Posterior vena cava (tissue), 2 donors: Measurements from ENCODE around the gene ARCN1. TPM values are rescaled to one million over a fixed set of nuclear protein-coding genes. Genes with fewer than 3 reads are reported as not detected.
"Not testable (repeated sequence)": the region's sequence is repeated elsewhere in the genome, so short reads cannot be mapped to it uniquely, and the experiment has no call there.

Source experiments
- DNase-seq: peaks from one replicate; pipeline ENCODE4 v3.0.0-alpha.2; 2020; ENCODE audit warnings: low spot score
- intact Hi-C, 2 donors: fragments of 100-400 bp; cut with DNase I; formaldehyde crosslinking; loops; one replicate each; pipeline versions ENCODE4 v1.14.1 to v1.14.2; 2022 to 2023
- total RNA-seq, 2 donors: library from RNA; stranded (reverse); fragmentation: NEBNext Ultra II Directional; extraction: Animal tissue kit (Norgen Biotek cat#: 25700); gene quantifications; one replicate each; pipeline ENCODE4 v1.2.1, GENCODE V29; 2021
- donor health status: DM: yes; HTN: yes; CAD: no.
- donor health status: DM: yes; HTN: yes; CAD: no.

The ARCN1 gene
- total RNA-seq, 2 donors from 2014 or later: 148 to 176 TPM

GRCh38 chr11:118596224-118597146, 24.3 kb downstream of the ARCN1 start:
- intact Hi-C loops: no loop called here
- DNase-seq: peak; percentile 66

DNA sequence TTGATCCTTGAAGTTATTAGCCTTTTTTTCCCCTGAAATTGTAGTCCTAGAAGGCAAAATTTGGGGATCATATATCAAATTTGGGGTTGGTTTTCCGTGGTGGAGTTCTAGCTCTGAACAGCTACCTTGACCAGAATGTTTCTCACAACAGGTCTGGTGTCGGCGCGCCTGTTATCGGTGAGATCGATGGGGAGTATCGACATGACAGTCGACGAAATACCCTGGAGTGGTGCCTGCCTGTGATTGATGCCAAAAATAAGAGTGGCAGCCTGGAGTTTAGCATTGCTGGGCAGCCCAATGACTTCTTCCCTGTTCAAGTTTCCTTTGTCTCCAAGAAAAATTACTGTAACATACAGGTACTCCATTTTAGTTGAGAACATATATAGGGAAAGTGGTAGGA, 25.3 kb downstream of the ARCN1 start:
- intact Hi-C loops: no loop called here

GRCh38 chr11:118602331-118602730, 30.1 kb downstream of the ARCN1 start:
- intact Hi-C loops: no loop called here
- peak; percentile 78 for DNase-seq

More for the DNA sequence above, 25.3 kb downstream of the ARCN1 start:
- peak; percentile 19 for DNase-seq

GRCh38 chr11:118603709-118604108, 31.5 kb downstream of the ARCN1 start:
- DNase-seq: peak; percentile 80
- intact Hi-C loops: not testable (repeated sequence)

DNA sequence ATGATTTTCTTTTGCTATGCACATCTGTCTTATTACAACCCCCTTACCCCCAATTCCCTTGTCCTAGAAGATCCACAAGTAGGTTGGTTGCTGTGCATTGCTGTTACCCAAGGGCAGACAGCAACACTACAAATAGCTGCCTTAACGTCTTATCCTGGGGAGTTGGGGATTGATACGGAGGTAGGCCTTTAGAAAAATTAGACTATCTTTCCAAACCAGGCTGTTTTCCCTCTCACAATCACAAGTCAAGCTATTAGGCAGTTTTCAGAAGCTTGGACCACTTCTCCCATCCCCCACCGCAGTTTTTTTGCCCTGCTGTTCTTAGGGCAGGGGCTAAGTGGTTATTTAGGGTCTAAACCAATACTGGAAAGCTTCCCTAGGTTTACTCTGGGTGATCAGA, 32.4 kb downstream of the ARCN1 start:
- intact Hi-C loops: no loop called here
- peak; percentile 10 for DNase-seq

DNA sequence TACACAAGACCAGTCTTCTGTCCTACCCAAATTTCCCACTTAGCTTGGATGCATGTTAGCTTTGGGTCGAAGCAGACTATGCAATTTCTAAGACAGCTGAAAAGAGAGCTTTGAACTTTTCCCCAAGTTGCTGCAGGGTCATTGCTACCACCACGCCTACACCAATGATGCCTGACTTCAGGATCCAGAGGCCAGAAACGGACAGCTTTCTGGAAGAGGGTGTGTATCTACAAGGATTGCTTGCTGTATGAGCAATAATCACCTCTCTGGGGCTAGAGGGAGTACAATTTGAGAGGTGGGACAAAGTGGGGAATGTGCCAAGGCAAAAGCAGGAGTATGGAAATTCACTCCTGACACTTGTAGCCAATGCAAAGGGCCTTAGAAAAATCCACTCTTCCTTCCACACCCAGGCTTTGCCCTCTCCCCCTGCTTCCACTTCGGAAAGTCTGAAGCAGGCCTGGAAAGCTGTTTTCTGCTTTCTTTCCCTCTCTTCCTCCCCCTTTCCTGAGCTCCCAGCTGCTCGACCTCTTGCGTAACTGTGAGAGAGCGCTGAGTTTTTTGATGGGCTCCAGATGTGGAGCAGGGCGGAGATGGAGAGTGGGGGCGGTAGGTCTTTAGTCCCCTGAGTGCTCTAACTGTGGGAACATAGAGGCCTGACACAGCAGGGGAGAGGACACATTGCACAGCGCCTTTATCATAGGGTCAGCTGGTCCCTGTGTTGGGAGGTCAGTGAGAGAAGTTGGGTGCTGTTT, 33.1 kb downstream of the ARCN1 start:
- DNase-seq: peak; percentile 90
- intact Hi-C loops: no loop called here

DNA sequence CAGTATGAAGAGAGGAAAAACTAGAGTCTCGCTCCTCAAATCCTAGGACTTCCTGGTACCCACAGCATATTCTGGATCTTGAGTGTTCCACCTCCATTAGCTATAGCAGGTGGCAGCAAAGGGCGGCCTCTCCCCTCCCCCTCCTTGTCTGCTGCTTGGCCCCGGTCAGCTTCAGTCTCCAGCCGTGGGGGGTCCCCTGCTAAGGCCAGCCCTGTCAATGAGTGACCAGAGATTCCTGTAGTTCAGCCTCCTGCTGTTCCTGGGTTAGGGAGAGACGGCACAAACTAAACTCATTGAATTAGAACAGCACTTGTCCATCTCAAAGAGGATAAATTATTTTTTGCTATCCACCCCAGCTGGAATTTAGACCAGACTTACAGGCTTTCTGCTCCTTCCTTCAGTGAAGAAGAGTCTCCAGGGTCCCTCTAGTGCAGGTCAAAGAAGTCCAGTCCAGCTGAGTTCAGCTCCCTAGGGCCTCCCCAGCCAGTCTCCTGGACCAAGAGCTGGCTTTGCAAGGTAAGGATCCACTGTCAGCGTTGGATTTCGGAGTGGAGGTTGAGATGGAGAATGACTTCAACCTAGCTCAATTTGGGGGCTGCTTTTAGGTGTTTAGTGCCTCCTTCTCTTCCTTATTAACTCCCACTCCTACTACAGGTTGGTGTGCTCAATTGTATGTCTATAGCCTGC, 34.1 kb downstream of the ARCN1 start:
- peak; percentile 63 for DNase-seq
- intact Hi-C loops: no loop called here

- DNase-seq: peak; percentile 32
- intact Hi-C loops: no loop called here
Observed at GRCh38 chr11:118606844-118607228, 34.6 kb downstream of the ARCN1 start.

DNA sequence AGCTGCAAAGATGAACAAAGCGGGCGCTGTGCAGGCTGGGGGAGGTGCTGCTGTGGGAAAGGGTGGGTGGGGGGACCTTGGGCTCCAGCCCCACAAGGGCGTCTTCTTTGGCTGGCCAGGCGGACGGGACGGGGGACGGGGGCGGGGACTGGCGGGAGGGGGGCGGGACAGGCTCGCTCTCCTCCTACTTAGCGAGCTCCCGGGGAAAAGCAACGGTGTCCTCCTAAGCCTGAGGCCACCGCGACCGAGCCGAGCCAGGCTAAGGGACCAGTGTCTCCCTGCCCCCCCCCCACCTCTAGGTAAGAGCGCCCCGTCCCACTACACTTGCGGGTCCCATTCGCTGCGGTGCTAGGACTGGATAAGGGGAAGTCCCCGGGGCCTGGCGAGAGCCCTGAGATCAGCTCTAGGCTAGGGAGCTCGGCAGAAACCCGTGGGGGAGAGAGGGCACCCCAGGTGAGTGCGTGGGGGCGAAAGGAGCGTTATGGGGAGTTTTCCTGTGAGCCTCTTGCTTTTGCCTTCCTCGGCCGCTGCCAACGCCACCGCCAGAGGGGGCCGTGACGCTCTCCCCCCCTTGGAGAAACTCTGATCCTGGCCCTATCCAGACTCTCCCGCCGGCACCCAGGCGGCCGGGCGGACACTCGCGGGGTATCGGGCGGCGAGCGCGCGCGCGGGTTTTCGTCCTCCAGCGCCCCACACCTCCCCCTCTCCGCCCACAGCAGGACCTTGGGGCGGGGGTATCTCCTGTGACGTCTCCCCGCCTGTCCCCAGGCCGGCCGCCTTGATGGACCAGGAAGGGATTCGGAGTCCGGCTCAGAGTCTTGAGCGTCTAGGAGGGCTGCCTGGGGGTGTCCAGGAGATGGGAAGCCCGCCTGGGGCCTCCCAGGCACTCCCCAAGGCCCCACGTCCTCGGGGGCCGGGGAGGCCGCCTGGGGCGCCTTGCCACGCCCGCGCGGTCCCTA, 35.5 kb downstream of the ARCN1 start, which contains the start of gene PHLDB1:
PHLDB1 (plus strand) TSS at position 215 of the 959 bp plus-strand sequence. CDS start 6,222 bp downstream, outside the sequence.
- intact Hi-C loops: no loop called here
- peak; percentile 90 for DNase-seq

- intact Hi-C loops: no loop called here
- peak; percentile 96 for DNase-seq
Observed at GRCh38 chr11:118608360-118609227, 36.4 kb downstream of the ARCN1 start.

DNA sequence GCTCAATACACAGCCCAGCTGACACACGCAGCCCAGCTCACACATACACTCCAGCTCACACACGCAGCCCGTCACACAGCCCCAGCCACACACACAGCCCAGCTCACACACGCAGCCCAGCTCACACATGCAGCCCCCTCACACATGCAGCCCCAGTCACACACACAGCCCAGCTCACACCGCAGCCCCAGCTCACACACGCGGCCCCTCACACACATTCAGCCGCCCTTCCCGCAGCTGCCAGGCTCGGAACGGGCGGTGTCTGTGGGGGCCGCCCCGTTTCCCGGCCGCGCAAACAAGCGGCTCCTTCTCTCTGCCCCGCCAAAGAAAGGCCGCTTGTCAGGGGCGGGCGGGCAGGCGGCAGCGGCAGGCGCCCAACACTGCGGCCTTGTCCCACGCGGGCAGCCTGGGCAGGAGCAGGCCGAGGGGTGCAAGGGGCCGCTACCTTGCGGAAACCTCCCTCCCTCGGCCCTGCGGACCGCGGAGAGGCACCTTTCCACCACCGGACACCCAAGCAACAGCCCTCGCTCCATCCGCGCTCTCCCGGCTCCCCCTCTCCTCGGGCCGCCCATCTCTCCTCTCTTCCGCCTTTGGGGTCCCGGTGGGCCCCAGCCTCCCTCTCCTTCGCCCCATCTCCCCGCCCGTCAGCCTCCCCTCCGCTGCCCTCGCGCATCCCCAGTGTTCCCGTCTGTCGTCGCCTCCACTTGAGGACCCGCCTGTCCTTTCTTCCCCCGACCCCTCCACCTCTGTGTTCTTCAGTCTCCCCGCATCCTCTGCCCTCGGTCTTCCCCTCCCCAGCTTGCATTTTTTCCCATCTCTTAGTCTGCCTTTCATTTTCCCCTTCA, 37.4 kb downstream of the ARCN1 start:
- peak; percentile 77 for DNase-seq

GRCh38 chr11:118610225-118610772, 38.1 kb downstream of the ARCN1 start:
- intact Hi-C loops: no loop called here
- DNase-seq: peak; percentile 74

More for the DNA sequence above, 37.4 kb downstream of the ARCN1 start:
- intact Hi-C loops: no loop called here

- intact Hi-C loops: no loop called here
- DNase-seq: peak; percentile 93
Observed at GRCh38 chr11:118610773-118611432, 38.7 kb downstream of the ARCN1 start.

- peak; percentile 40 for DNase-seq
- intact Hi-C loops: not testable (repeated sequence)
Observed at GRCh38 chr11:118611433-118611795, 39.2 kb downstream of the ARCN1 start.

DNA sequence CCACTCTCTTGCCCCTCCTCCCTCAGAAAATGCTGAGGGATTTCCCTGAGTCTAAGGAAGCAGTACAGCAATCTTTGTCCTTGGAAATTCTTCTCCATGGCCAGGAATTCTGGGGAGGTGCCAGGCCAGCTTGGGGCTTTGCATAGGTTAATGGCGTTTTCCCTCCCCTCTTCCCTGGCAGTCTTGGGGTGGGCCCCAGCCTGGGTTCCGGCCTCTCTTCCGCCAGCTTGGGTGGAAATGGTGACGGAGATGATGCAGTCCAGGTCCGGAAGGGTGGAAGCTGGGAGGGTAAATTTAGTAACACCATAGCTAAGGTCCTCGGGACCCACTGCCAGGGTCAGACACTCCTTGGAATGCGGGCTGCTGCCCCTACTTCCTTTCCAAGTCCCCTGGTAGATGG, 40.2 kb downstream of the ARCN1 start:
- DNase-seq: peak; percentile 83

DNA sequence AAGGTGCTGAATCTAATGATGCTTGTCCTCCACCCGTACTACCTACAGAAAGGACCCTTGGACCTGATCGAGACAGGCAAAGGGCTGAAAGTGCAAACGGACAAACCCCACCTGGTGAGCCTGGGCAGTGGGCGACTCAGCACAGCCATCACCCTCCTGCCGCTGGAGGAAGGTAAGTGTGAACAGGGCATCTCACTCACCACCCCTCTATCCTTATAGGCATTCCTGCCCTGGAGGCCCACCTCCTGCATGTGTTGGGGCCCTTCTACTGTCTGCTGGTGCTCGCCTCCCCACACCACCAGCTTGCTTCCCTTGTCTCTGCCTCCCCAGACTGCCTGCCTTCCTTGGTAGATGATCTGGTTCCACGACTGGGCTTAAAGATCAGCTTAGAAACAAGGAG, 42.3 kb downstream of the ARCN1 start:
- DNase-seq: peak; percentile 63
- intact Hi-C loops: no loop called here

More for the DNA sequence above, 40.2 kb downstream of the ARCN1 start:
- intact Hi-C loops: no loop called here
